NOMO-1 (cell line): ENCODE data around the gene KCNJ10.
A peak's percentile ranks its signal among the peaks of the same experiment; 100 is the strongest.

Source experiments
- DNase-seq, 2 experiments: peaks; one replicate each; lab custom pipeline; 2025; ENCODE audit not compliant: unreplicated experiment in 2 of 2; lab: John Stamatoyannopoulos, UW

Gene KCNJ10

DNA sequence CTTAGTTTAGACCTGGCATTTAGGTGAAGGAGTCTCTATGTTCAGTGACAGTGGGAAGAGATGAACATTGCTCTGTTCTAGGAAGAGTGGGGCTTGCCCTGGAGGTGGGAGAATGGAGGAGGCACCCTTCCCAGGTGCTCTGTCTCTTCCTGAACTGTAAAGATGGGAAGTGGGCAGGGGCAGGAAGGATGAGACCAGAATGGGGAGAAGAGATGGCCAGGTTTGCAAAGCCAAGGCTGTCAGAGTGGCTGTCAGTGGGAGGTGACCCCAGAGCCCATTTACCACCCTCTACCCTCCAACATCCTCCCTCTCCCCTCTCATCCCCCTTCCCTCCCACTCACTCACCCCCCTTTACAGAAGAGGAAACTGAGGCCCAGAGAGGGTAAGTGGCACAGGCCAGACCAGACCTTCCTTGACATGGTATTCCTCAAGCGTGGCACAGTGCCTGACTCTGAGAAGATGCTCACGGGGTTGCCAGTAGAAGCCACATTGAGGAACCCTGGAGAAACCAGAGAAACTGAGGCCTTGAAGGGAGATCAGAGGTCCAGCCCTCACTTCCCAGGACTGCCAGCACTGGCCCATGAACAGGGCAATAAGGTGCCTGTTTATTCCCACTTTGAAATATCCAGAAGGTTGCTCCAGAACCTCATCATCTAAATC, 29.9 kb upstream of the KCNJ10 start:
- no peak for DNase-seq

- peak; percentile 70 to 88 for DNase-seq
Measured at GRCh38 chr1:160098852-160099561, 29.0 kb upstream of the KCNJ10 start.

DNA sequence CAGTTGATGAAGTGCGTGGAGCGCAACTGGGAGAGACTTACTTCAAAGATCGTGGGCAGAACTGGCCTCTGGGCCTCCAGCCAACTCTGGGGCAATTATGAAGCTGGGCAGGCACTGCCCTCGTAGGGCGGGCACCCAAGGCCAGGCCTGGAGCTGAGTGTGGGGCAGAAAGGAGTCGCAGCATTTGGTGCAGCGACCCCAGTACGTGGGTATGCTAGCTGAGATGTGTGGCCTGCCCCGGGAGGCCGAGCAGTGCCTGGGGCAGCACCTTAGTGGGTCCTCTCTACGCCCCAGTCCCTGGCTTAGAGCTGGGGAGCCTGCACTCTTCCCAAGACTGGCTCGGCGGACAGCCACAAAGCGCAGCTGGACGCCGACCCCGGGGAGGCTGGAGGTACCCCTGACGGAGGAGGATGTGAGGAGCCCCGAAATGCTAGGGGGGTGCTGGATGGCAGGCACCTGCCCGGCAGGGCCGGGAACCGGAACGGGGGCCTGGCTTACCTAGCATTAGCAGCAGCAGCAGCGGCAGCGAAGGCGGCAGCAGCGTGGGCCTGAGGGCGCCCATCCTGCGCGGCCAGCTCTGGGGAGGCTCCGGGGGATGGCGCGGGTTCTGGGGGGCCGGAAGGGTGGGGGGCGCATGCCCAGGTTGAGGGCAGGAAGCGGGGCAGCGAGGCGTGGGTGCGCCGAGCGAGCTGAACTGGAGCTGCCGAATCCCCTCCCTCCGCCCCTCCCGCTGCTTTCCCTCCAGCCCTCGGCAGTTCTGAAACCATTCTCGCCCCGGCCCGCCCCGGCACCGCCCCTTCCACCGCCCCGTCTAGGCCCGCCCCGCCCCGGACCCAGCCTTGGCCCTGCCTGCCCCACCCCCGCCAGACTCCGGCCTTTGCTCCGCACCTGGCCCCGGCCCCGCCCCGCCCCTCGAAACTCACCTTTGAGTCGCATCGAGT, 28.2 kb upstream of the KCNJ10 start, which contains the start of gene IGSF8:
Gene IGSF8 (minus strand): TSS at position 709 of the 941 bp plus-strand sequence. CDS start 147 bp downstream, at position 562.
- DNase-seq = peak; percentile 62 to 83

DNA sequence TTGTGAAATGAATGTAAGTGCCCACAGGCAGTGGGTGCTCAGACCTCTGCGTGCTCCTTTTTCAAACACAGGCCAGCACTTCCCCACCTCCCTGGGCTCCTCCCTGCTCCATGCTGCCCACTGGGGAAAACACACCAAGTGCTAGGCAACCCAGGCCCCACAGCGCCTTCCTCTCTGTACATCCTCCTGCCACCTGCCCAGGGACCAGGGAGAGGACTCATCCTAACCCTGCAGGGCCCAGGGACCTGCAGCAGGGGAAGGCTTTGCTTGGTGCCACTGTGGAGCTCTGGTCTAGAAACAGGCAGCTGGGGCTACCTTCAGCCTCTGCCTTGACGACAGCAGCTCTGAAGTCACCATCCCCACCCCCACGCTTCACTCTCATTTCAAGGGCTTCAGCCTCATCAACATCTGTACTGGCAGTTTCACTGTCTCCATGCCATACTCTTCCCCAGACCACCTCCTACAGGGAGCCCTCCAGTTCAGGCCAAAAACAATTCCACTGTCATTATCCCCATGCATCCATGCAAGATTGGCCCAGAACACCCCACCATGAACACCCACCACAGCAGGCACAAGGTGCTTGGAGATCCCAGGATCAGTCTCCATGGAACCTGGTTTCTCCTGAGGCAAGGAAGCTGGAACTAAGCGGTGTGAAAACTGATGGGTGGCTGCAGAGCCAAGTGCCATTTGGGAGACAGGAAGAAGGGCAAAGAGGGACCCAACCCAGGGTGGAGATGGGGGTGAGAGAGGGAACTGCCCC, 27.4 kb upstream of the KCNJ10 start:
- no peak for DNase-seq

- DNase-seq = no peak
Measured at GRCh38 chr1:160096274-160097116, 26.5 kb upstream of the KCNJ10 start.

DNA sequence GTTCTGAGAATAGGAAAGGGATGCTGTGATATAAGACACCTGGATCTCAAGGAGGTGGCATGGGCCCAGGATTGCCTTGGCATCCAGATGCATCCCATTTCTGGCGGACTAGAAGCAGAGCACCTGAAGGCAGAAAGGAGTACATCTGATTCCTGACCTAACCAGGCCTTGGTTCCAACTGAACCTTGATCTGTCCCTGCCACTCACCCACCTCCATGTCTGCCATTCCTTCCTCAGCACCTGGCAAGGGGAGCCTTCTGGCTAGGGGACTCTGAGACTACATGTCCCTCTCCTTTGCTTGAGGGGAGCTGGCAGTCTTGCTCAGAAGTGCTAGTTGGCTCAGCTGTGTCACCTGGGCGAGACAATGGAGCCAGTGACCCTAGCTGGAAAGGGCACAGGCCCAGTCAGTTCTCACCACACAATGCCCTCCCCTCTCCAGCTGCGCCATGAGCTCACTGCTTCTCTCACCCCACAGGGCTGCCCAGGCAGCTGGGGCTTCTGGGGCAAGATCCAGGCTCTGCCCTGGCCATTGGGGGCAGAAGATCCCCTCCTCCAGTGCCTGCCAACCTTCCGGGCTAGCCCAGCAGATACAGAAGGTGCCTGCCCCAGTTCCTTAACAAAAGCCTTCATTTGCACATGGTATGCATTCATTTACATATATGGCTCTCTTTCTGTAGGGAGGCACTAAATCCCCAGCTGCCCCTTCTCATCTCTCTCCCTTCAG, 25.6 kb upstream of the KCNJ10 start:
- DNase-seq = no peak

- DNase-seq = no peak
Measured at GRCh38 chr1:160094806-160095205, 24.8 kb upstream of the KCNJ10 start.

DNA sequence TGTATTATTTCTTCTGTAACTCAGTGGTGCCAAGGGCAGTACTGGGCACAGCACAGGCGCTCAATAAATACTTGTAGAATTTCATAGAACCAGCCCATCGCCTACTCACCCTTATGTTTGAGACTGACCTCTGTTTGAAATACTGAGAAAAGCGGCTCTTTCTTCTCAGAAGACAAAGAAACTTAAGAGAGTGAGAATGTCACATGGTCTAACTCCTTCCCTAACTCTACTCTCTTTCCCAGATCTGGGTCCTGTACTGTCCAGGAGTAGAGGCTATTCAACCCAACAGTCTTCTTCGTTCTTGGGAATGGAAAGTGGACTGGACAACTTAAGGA, 24.3 kb upstream of the KCNJ10 start:
- no peak for DNase-seq

GRCh38 chr1:160093624-160094290, 23.8 kb upstream of the KCNJ10 start:
- no peak for DNase-seq

- no peak for DNase-seq
Measured at GRCh38 chr1:160093069-160093395, 23.1 kb upstream of the KCNJ10 start.

GRCh38 chr1:160092366-160093068, 22.6 kb upstream of the KCNJ10 start:
- no peak for DNase-seq

GRCh38 chr1:160091666-160092223, 21.8 kb upstream of the KCNJ10 start:
- no peak for DNase-seq

DNA sequence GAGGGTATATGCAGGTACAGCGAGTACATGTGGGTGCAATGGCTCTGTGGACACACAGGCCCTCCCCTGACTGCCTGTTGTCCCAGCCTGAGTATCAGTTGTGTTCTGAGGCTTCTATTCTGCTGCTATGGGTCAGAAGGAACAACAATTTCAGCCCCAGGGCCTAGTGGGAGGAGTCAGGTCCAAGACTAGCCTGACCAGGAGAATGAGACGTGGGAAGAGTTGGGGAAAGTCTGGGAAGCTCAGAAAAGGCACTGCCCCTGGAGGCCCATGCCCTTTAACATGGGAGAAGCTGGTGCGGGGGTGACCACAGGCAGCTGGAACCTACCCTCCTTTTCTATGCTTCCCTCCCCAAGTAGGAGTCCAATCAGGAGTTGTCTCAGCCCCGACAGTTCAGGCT, 20.8 kb upstream of the KCNJ10 start:
- DNase-seq = no peak

DNA sequence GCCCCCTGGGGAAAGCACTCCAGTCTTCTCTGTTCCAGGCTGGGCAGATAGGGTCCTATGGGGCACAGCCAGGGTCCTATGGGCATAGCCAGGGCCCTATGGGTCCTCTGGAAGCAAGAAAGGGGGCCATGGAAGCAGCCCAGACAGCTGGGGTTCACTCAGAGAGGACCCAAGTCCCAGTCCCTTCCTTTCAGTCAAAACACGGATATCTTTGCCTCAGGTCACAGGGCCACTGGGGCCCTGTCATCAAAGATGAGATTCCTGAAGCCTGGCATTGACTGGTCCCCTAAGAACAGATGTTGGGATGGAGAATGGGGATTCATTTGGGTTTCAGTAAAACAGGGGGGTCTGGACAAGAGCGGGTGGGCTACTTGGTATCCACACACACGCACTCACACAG, 19.9 kb upstream of the KCNJ10 start:
- DNase-seq = no peak

- DNase-seq = no peak
Measured at GRCh38 chr1:160087118-160087662, 17.2 kb upstream of the KCNJ10 start.

- DNase-seq = no peak
Measured at GRCh38 chr1:160086456-160086892, 16.5 kb upstream of the KCNJ10 start.

DNA sequence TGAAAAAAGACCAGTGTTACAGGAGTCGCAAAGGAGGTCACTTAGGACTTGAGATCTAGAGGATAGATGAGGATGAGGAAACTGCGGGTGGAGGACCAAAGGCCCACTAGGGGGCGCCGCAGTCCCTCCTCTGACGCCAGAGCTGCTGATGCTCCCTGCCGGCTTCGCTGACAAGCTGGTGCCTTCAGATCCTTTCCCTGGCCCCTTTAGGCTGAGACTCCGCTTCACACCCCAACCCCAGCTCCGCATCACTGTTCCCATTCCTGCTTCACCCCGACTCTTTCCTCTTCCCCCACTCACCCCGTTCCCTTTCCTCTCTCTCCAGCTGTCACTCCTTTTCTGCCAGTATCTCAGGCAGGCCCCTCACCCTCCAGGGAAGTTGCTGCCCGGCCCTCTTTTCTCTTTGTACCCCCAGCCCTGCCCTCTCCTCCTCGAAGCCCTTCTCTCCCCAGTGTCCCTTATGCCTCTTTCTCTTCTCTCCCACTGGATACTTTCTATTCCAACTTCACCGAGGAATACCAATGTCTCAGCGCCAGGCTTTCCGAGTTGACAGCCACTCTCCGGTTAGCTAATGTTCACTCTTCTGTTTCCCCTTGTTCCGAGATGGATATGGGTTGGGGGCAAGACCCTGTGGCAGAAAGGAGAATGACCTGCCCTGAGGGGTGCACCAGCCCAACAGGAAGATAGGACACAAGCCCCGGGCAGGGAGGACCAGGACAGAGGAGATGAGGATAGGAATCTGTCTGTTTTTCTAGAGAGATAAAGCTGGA, 15.9 kb upstream of the KCNJ10 start:
- peak; percentile 68 to 71 for DNase-seq
